GM18505 (cell line): Measurements from ENCODE around the gene POLQ.
A peak's percentile ranks its signal among the peaks of the same experiment; 100 is the strongest.
"Not testable (repeated sequence)": the region's sequence is repeated elsewhere in the genome, so short reads cannot be mapped to it uniquely, and the experiment has no call there.

Source experiments
- ATAC-seq: cut with Tn5 transposase; IDR thresholded peaks from one replicate; pipeline ENCODE4 v1.9.1; 2021; ENCODE audit not compliant: unreplicated experiment
- POLR2A ChIP-seq: IDR thresholded peaks from 4 replicates; pipeline ENCODE4 v1.6.1; 2011; ENCODE audit warnings: borderline replicate concordance; ENCODE audit not compliant: insufficient read depth, insufficient read length; ENCODE audit errors: extremely low read depth

POLQ gene

GRCh38 chr3:121436074-121436473 is 109.7 kb downstream of the POLQ start:
- TF ChIP-seq POLR2A, result no peak
- ATAC-seq, result no peak

GRCh38 chr3:121431726-121432517 is 113.9 kb downstream of the POLQ start:
- ATAC-seq, result peak; percentile 97
- TF ChIP-seq POLR2A, result no peak

GRCh38 chr3:121430664-121431215 is 115.0 kb downstream of the POLQ start:
- no peak for ATAC-seq
- no peak for TF ChIP-seq POLR2A

GRCh38 chr3:121424549-121424948 is 121.2 kb downstream of the POLQ start:
- TF ChIP-seq POLR2A, result no peak
- ATAC-seq, result no peak

GRCh38 chr3:121418182-121418581 is 127.6 kb downstream of the POLQ start:
- no peak for ATAC-seq
- no peak for TF ChIP-seq POLR2A

- ATAC-seq, result no peak
- TF ChIP-seq POLR2A, result no peak
Observed at GRCh38 chr3:121414924-121415323, 130.9 kb downstream of the POLQ start.

- TF ChIP-seq POLR2A, result no peak
- ATAC-seq, result no peak
Observed at GRCh38 chr3:121411523-121411922, 134.3 kb downstream of the POLQ start.

GRCh38 chr3:121405631-121406030 is 140.2 kb downstream of the POLQ start:
- TF ChIP-seq POLR2A, result no peak
- ATAC-seq, result no peak

GRCh38 chr3:121399820-121400219 is 146.0 kb downstream of the POLQ start:
- no peak for ATAC-seq
- no peak for TF ChIP-seq POLR2A

GRCh38 chr3:121398051-121398450 is 147.7 kb downstream of the POLQ start:
- not testable (repeated sequence) for ATAC-seq

GRCh38 chr3:121395967-121396366 is 149.8 kb downstream of the POLQ start:
- not testable (repeated sequence) for ATAC-seq

GRCh38 chr3:121388308-121388707 is 157.5 kb downstream of the POLQ start:
- not testable (repeated sequence) for ATAC-seq
